ENCODE data around the gene STAT6. TPM values are rescaled to one million over a fixed set of nuclear protein-coding genes. Genes with fewer than 3 reads are reported as not detected.

The STAT6 gene
- total RNA-seq, 2 donors from 2014 or later: 52.7 to 82.4 TPM

DNA sequence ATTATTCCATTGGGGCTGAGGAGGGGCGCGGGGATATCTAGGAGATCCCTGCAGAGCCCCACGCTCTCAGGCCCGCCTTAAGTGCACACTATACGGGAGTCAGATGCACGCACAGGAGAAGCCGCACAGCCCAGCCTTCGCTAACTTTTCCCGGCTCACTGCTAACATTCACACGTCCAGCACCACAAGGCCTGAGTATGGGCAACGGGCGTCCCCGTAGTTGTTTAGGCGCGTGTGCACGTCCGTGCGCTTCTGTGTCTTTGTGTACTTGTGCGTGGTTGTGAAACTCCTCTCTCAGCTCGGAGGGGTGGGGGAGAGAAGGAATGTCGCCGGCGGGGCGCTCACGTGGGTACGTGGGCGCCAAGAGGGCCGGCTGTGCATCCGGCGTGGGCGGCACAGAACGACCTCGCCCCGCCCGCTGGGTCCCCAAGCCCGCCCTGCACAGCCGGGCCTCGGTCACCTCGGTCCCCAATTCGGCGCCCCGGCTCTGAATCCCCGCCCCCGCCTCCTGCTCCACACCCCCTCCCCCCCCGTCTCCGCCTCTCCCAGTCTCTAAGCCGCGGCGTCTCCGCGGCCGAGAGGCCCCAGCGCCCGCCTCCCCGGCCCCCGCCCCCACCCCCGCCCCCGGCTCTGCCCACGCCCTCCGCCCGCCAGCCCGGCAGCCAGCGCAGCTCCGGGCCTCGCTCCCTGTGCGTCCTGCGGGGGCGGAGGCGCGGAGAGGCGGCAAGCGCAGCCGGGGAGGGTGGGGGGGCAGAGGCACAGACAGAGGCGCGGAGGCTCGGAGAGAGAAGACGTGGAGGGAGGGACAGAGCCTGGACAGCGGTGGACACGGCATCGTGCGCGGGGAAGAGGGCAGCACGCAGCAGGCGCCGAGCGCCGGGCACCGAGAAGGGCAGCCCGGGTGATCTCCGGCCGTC is 22.6 kb downstream of the STAT6 start, which contains the start of gene NAB2:
Gene NAB2 (plus strand): TSS at position 761 of the 917 bp plus-strand sequence. CDS start 158 bp downstream, outside the sequence.
- H3K4me1 ChIP-seq: peaks cover 37% of the 10 kb centered on the region
- H3K36me3 ChIP-seq (replicated peaks in 1 of 2; ENCODE audit: insufficient read depth in 1 of 2, low read depth in 2 of 2): no peaks in the 10 kb centered on the region
- no peaks in the 10 kb centered on the region for H3K27me3 ChIP-seq
- intact Hi-C loops (cut with DNase I): no loop called here
- peak; percentile 78 to 87 (median 87) for TF ChIP-seq POLR2A (IDR thresholded peaks at IDR 0.05)
- TF ChIP-seq, protein P1, sequence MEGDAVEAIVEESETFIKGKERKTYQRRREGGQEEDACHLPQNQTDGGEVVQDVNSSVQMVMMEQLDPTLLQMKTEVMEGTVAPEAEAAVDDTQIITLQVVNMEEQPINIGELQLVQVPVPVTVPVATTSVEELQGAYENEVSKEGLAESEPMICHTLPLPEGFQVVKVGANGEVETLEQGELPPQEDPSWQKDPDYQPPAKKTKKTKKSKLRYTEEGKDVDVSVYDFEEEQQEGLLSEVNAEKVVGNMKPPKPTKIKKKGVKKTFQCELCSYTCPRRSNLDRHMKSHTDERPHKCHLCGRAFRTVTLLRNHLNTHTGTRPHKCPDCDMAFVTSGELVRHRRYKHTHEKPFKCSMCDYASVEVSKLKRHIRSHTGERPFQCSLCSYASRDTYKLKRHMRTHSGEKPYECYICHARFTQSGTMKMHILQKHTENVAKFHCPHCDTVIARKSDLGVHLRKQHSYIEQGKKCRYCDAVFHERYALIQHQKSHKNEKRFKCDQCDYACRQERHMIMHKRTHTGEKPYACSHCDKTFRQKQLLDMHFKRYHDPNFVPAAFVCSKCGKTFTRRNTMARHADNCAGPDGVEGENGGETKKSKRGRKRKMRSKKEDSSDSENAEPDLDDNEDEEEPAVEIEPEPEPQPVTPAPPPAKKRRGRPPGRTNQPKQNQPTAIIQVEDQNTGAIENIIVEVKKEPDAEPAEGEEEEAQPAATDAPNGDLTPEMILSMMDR (IDR thresholded peaks at IDR 0.05): peak in 1 of 7 experiments; percentile 16
- DNase-seq: peak; percentile 97 to 98 (median 98)
- peak within 1 kb of the TSS; percentile 95 to 97 (median 96) for H3K27ac ChIP-seq
- no peaks in the 10 kb centered on the region for H3K9me3 ChIP-seq
- peak within 1 kb of the TSS; percentile 53 to 59 for H3K4me3 ChIP-seq
- ATAC-seq: peak; percentile 83
- WGBS, 2 donors: 0 to 1% methylated on average over 11 to 57 of the region's 91 CpGs

DNA sequence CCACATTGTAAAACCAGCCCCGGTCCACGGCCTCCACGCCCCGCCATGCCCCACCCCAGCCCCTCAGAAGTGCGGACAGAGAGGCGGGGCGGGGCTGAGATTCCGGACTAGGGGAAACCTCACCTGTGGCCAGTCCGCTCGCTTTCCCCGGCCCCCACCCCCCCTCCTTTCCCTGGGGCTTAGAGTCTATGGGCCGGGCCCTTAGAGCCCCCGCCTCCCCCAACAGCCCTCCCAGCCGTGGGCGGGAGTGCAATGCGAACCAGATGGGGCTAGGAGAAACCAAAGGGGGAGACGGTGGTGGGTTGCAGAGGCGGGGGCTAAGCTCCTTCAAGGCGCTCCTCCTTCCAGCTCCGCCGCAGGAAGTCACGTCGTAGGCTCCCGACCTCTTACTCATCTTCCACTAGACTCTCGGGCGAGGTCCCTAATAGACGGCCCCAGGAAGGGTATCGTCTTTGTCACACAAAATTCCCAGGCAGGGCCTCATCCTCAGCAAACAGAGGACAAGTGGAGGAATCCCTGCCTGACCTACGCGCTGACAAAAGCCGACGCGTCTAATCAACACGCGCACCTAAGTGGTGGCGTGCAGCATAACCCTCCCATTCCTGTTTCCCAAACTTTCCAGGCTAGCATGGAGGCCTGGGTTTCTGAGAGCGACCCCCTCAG is 23.3 kb downstream of the STAT6 start:
- H3K4me3 ChIP-seq: peak overlapping the region; percentile 47 to 62
- intact Hi-C loops (cut with DNase I): no loop called here
- no peaks in the 10 kb centered on the region for H3K27me3 ChIP-seq
- H3K9me3 ChIP-seq: no peaks in the 10 kb centered on the region
- ATAC-seq (peak; percentile 43), DNase-seq (peak; percentile 80 to 90 (median 86))
- peak; percentile 8 to 53 (median 15) for TF ChIP-seq POLR2A (IDR thresholded peaks at IDR 0.05)
- TF ChIP-seq, protein P1 (IDR thresholded peaks at IDR 0.05): peak in 2 of 7 experiments; percentile 17 to 19
- peak overlapping the region; percentile 95 to 97 (median 96) for H3K27ac ChIP-seq
- 0 to 1% methylated on average over 21 to 37 of the region's 37 CpGs for WGBS, 2 donors
- H3K36me3 ChIP-seq (replicated peaks in 1 of 2; ENCODE audit: insufficient read depth in 1 of 2, low read depth in 2 of 2): no peaks in the 10 kb centered on the region
- peaks cover 37% of the 10 kb centered on the region for H3K4me1 ChIP-seq

DNA sequence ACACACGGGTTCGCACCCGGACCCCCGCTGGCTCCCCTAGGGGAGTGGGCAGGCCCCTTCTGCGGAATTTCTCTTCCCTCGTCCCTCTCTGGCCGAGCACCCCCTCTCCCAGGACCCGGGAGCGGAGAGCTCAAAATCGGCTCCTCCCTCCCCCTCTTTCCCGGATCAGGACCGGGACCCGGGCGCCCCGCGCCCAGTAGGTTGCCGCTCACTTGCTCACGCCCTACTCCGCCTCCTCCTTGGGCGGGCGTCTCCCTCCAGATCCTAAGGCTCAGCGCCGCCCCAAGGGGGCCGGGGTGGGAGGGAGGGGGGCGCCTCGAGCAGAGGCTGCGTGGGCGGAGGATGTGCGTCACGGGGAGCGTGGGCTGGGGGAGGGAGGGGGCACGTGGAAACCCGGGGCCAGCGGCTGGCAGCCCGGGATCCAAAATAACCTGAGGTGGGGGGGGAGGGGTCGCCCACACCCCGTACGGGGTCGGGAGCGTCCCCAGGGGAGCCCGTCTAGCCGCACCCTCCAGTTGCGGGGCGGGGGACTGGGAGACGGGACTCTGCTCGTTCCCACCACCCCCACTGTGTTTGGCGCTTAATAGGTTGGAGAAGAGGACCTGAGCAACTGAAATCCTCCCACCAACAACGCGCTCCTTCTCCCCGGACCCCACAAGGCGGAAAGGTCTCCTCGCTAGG is 24.0 kb downstream of the STAT6 start:
- intact Hi-C loops (cut with DNase I): no loop called here
- H3K4me1 ChIP-seq: peaks cover 37% of the 10 kb centered on the region
- H3K27me3 ChIP-seq: no peaks in the 10 kb centered on the region
- ATAC-seq (peak; percentile 34), DNase-seq (peak; percentile 73 to 86 (median 78))
- no peaks in the 10 kb centered on the region for H3K36me3 ChIP-seq (replicated peaks in 1 of 2; ENCODE audit: insufficient read depth in 1 of 2, low read depth in 2 of 2)
- peak overlapping the region; percentile 95 to 97 (median 96) for H3K27ac ChIP-seq
- TF ChIP-seq, protein P1 (IDR thresholded peaks at IDR 0.05): no peak
- peak in 2 of 3 donors; percentile 59 to 63 for TF ChIP-seq POLR2A (IDR thresholded peaks at IDR 0.05)
- H3K4me3 ChIP-seq: peak overlapping the region; percentile 47 to 62
- no peaks in the 10 kb centered on the region for H3K9me3 ChIP-seq
- 0% methylated on average over 12 to 52 of the region's 52 CpGs for WGBS, 2 donors

DNA sequence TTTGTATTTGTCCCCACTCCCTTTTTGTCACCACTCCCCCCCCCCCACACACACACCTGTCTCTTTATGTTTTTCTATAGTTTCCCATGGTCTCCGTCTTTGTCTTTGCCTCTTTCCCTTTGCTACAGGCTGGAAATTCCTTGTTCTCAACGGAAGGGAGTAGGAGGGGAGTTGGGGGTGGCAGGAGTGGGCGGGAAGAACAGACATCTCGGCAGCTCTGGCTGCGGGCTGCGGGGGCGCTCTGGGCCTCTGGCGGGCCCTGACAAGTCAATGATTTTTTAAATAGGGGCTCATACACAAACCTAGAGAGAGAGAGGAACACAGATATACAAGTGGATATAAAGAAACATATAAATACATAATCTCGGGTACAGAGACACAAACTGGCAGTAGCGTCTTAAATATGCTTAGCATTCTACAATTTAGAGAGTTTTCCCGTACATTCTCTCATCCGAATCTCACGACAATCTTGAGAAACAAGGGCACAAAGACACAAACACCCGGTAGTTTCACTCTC is 24.6 kb downstream of the STAT6 start:
- H3K4me3 ChIP-seq: peak overlapping the region; percentile 47 to 62
- H3K4me1 ChIP-seq: peaks cover 37% of the 10 kb centered on the region
- 0 to 1% methylated on average over 14 of the region's 14 CpGs for WGBS, 2 donors
- peak; percentile 43 to 65 (median 62) for DNase-seq
- TF ChIP-seq POLR2A (IDR thresholded peaks at IDR 0.05): no peak
- TF ChIP-seq, protein P1 (IDR thresholded peaks at IDR 0.05): peak in 3 of 7 experiments; percentile 14 to 24 (median 18)
- no peak for ATAC-seq
- intact Hi-C loops (cut with DNase I): no loop called here
- H3K9me3 ChIP-seq: no peaks in the 10 kb centered on the region
- no peaks in the 10 kb centered on the region for H3K36me3 ChIP-seq (replicated peaks in 1 of 2; ENCODE audit: insufficient read depth in 1 of 2, low read depth in 2 of 2)
- H3K27me3 ChIP-seq: no peaks in the 10 kb centered on the region
- peak overlapping the region; percentile 95 to 97 (median 96) for H3K27ac ChIP-seq
